Keratinocyte (primary cell): Measurements from ENCODE around the gene TMPRSS13. TPM values are rescaled to one million over a fixed set of nuclear protein-coding genes. Genes with fewer than 3 reads are reported as not detected.
A peak's percentile ranks its signal among the peaks of the same experiment; 100 is the strongest.

ENCODE experiments used
- DNase-seq: peaks from one replicate; pipeline ENCODE4 v3.0.0-alpha.2; 2011; ENCODE audit warnings: low read depth, missing footprints, low spot score
- FAIRE-seq: peaks from 2 replicates; lab custom pipeline; 2011; peaks lifted over from hg19 to GRCh38; lab: Jason Lieb, UNC
- H2AFZ ChIP-seq: 2 replicates; pipeline ENCODE4 v1.6.0; 2012; ENCODE audit warnings: low read length, control low read depth, inconsistent platforms; ENCODE audit not compliant: control insufficient read depth
- H3K27ac ChIP-seq: 2 replicates; pipeline ENCODE4 v1.5.1; 2011; ENCODE audit warnings: low read length; ENCODE audit not compliant: control insufficient read depth, insufficient read depth
- H3K27me3 ChIP-seq: 3 replicates; pipeline ENCODE4 v1.6.0; 2011; ENCODE audit warnings: low read length; ENCODE audit not compliant: control insufficient read depth, insufficient read depth; ENCODE audit errors: extremely low read depth
- H3K36me3 ChIP-seq, 2 experiments: 2 replicates in 1 of 2; 3 replicates in 1 of 2; pipeline ENCODE4 v1.5.1; 2011; ENCODE audit warnings: low read length in 2 of 2, mild to moderate bottlenecking in 1 of 2; ENCODE audit not compliant: control insufficient read depth in 2 of 2, insufficient read depth in 2 of 2; ENCODE audit errors: extremely low read depth in 1 of 2
- H3K4me1 ChIP-seq: 3 replicates; pipeline ENCODE4 v1.5.1; 2011; ENCODE audit warnings: low read length; ENCODE audit not compliant: control insufficient read depth, insufficient read depth; ENCODE audit errors: extremely low read depth
- H3K4me2 ChIP-seq: 3 replicates; pipeline ENCODE4 v1.6.0; 2011; ENCODE audit warnings: low read depth, low read length; ENCODE audit not compliant: control insufficient read depth, insufficient read depth; ENCODE audit errors: extremely low read depth
- H3K4me3 ChIP-seq, 3 experiments: fragments of 200-600 bp in 1 of 3; sonication (generic) in 1 of 3; 2 replicates in 2 of 3; 3 replicates in 1 of 3; pipeline ENCODE4 v1.5.1; 2011 to 2016; ENCODE audit warnings: low read length in 3 of 3, mild to moderate bottlenecking in 3 of 3, control low read depth in 2 of 3, inconsistent platforms in 1 of 3, low read depth in 1 of 3, mixed read lengths in 1 of 3, mixed run types in 1 of 3, moderate library complexity in 1 of 3; ENCODE audit not compliant: control insufficient read depth in 2 of 3, insufficient read depth in 2 of 3; ENCODE audit errors: extremely low read depth in 1 of 3
- H3K79me2 ChIP-seq: 2 replicates; pipeline ENCODE4 v1.6.0; 2012; ENCODE audit warnings: low read length; ENCODE audit not compliant: control insufficient read depth, insufficient read depth
- H3K9ac ChIP-seq: 3 replicates; pipeline ENCODE4 v1.6.0; 2011; ENCODE audit warnings: low read length; ENCODE audit not compliant: control insufficient read depth, insufficient read depth; ENCODE audit errors: extremely low read depth
- H3K9me1 ChIP-seq: 3 replicates; pipeline ENCODE4 v1.6.0; 2011; ENCODE audit warnings: low read length; ENCODE audit not compliant: control insufficient read depth, insufficient read depth; ENCODE audit errors: extremely low read depth
- H3K9me3 ChIP-seq: 2 replicates; pipeline ENCODE4 v1.5.1; 2012; ENCODE audit warnings: low read depth, low read length; ENCODE audit not compliant: control insufficient read depth
- H4K20me1 ChIP-seq: 3 replicates; pipeline ENCODE4 v1.6.0; 2011; ENCODE audit warnings: low read length; ENCODE audit not compliant: control insufficient read depth, insufficient read depth; ENCODE audit errors: extremely low read depth
- CTCF ChIP-seq, 3 experiments: IDR thresholded peaks in 1 of 3; conservative IDR thresholded peaks in 1 of 3; optimal IDR thresholded peaks in 1 of 3; 2 replicates in 2 of 3; 3 replicates in 1 of 3; pipeline versions ENCODE3 to v1.5.1; 2011; ENCODE audit warnings: low read length in 3 of 3, mild to moderate bottlenecking in 3 of 3, moderate library complexity in 2 of 3, control low read depth in 1 of 3, inconsistent platforms in 1 of 3; ENCODE audit not compliant: insufficient read depth in 2 of 3; ENCODE audit errors: extremely low read depth in 1 of 3
- EZH2 ChIP-seq: IDR thresholded peaks from one replicate; pipeline ENCODE4 v1.6.1; 2012; ENCODE audit warnings: inconsistent platforms, mild to moderate bottlenecking, low read length, moderate library complexity
- dilution Hi-C: fragments of 300-500 bp; cut with MboI; formaldehyde crosslinking; loops from one replicate; pipeline ENCODE4 v1.7.0; 2020; ENCODE audit warnings: low sequenced_read_pairs; ENCODE audit not compliant: extremely low pct_ligation_motif_present
- polyA plus RNA-seq, 5 experiments: library from polyadenylated mRNA; depleted of rRNA in 3 of 5; stranded (reverse) in 3 of 5; stranded (forward) in 1 of 5; unstranded in 1 of 5; fragments of >200 nt; gene quantifications; 1 replicate in 1 of 5; 2 replicates in 3 of 5; 3 replicates in 1 of 5; pipeline versions ENCODE4 v1.2.1 to v1.2.3, GENCODE V29; 2011 to 2012; ENCODE audit warnings: missing spikeins in 2 of 5, low read depth in 1 of 5, low replicate concordance in 1 of 5

Gene TMPRSS13
- polyA plus RNA-seq, 1 donor (not counting 4 experiments of a cell fraction or from before 2014, with no cell fraction given), result 1.8 TPM

DNA sequence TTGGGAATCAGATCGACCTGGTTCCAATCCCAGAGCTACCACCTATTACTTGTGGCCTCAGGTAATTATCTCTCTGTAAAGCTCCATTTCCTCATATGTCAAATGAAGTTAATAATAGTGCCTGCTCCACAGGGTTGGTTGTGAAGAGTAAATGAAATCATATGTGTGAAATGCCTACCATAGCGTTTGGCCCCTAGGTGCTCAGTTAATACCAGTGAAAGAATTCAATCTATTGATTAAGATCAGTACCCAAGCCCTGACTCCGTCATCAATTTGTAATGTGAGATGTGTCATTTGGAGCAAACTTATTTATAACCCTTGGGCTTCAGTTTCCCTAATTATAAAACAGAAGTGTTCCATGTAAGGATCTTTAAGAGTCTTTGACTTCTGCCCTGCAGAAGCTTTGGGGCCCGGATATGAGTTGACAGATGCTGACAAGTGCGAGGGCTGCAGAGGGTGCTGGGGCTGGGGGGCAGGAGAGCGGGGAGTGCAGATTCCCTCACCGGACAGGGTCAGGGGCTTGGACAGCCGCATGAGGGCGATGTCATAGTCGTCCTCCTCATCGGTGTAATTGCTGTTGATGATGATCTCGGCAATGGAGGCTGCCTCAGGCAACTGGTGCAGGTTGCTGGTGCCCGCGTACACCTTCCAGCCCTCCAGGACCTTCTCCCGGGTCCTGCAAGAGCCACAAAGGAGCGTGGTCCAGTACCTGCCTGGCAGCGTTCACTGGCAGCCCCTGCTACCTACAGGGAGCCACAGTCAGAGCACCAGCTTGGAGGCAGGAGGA lies 20.9 kb downstream of the TMPRSS13 start:
- Histone ChIP-seq H3K9ac (peak overlapping the region; percentile 77), H3K4me3 (peak overlapping the region in 2 of 3 experiments; percentile 60 to 69), H4K20me1 (no peaks in the 10 kb centered on the region), H3K4me1 (peaks cover 12% of the 10 kb centered on the region), H3K27me3 (peaks cover 3% of the 10 kb centered on the region), H3K27ac (peak overlapping the region; percentile 95), H2AFZ (no peak overlapping the region), H3K9me1 (no peaks in the 10 kb centered on the region), H3K4me2 (peak overlapping the region; percentile 95), H3K79me2 (no peaks in the 10 kb centered on the region), H3K9me3 (no peaks in the 10 kb centered on the region), H3K36me3 (no peaks in the 10 kb centered on the region)
- DNase-seq (no peak), FAIRE-seq (no peak)
- dilution Hi-C loops, result no loop called here
- TF ChIP-seq EZH2 (no peak), CTCF (optimal IDR thresholded peaks at IDR 0.05 in 1 of 3, IDR thresholded peaks at IDR 0.05 in 1 of 3, conservative IDR thresholded peaks at IDR 0.05 in 1 of 3; ENCODE audit: extremely low read depth in 1 of 3, insufficient read depth in 2 of 3, low read length in 3 of 3) (no peak)

GRCh38 chr11:117907276-117908108 lies 21.7 kb downstream of the TMPRSS13 start:
- no peaks in the 10 kb centered on the region for H3K9me3 ChIP-seq
- peak; percentile 98 for FAIRE-seq
- H3K27ac ChIP-seq, result peak overlapping the region; percentile 95
- TF ChIP-seq CTCF (optimal IDR thresholded peaks at IDR 0.05 in 1 of 3, IDR thresholded peaks at IDR 0.05 in 1 of 3, conservative IDR thresholded peaks at IDR 0.05 in 1 of 3; ENCODE audit: extremely low read depth in 1 of 3, insufficient read depth in 2 of 3, low read length in 3 of 3) (no peak), EZH2 (no peak)
- peaks cover 3% of the 10 kb centered on the region for H3K27me3 ChIP-seq
- peak overlapping the region; percentile 77 for H3K9ac ChIP-seq
- H3K79me2 ChIP-seq, result no peaks in the 10 kb centered on the region
- H3K4me1 ChIP-seq, result peaks cover 12% of the 10 kb centered on the region
- peak overlapping the region; percentile 95 for H3K4me2 ChIP-seq
- peak overlapping the region; percentile 25 to 69 (median 60) for H3K4me3 ChIP-seq
- no peaks in the 10 kb centered on the region for H3K36me3 ChIP-seq
- H4K20me1 ChIP-seq, result no peaks in the 10 kb centered on the region
- peak; percentile 91 for DNase-seq
- dilution Hi-C loops, result no loop called here
- H2AFZ ChIP-seq, result peak overlapping the region; percentile 94
- no peaks in the 10 kb centered on the region for H3K9me1 ChIP-seq
